ENCODE results near the gene IL11. TPM values are rescaled to one million over a fixed set of nuclear protein-coding genes. Genes with fewer than 3 reads are reported as not detected.

The IL11 gene
- polyA plus RNA-seq, 2 donors = 0.47 to 0.51 TPM

DNA sequence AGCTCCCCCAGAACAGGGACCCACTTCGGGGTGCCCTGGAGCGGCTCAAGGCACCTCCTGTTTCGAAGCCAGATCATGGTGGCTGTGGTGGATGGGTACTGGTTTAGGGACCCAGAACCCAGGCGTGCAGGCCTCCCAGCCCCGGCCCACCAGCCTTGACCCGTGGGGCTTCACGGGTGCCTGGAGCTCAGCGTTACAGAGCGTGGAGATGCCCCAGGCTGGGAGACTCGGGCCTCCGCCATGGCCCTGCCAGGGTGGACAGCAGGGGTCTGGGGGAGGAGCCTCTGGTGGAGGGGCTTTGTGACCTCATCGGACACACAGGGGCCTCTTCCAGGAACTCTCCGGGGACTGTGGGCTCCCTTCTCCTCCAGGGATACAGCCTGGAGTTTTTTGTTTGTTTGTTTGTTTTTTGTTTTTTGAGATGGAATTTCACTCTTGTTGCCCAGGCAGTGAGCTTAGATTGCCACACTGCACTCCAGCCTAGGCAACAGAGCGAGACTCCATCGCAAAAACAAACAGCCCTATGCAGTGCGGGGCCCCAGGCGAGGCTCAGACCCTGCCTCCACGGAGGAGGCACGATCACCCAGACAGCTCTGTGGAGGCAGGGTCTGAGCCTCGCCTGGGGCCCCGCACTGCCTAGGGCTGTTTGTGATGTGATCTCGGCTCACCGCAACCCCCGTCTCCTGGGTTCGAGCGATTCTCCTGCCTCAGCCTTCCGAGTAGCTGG, 7.1 kb downstream of the IL11 start, which contains the start of gene GARIN5B:
Gene GARIN5B (minus strand): TSS at position 271 of the 727 bp plus-strand sequence. CDS start 194 bp downstream, at position 77.
- Histone ChIP-seq H3K4me1 (ENCODE audit: control insufficient read depth in 2 of 2, insufficient read depth in 2 of 2, low read length in 1 of 2) (no peaks in the 10 kb centered on the region), H3K27me3 (ENCODE audit: control insufficient read depth in 1 of 2, insufficient read depth in 2 of 2, low read length in 2 of 2) (peaks cover 0 to 2% of the 10 kb centered on the region in 2 donors), H3K36me3 (ENCODE audit: control insufficient read depth in 2 of 2, insufficient read depth in 2 of 2, low read length in 1 of 2) (no peaks in the 10 kb centered on the region), H3K27ac (ENCODE audit: low read depth in 2 of 2, low read length in 1 of 2) (no peak within 1 kb of the TSS), H3K4me3 (ENCODE audit: low read depth in 1 of 2, low read length in 2 of 2) (no peak within 1 kb of the TSS), H3K9me3 (ENCODE audit: control insufficient read depth in 2 of 2, insufficient read depth in 1 of 2, low read depth in 1 of 2, low read length in 1 of 2) (no peaks in the 10 kb centered on the region)
- 83% methylated on average over 27 of the region's 27 CpGs for WGBS, 2 donors

- no peak overlapping the region for H3K27ac ChIP-seq (ENCODE audit: low read depth in 2 of 2, low read length in 1 of 2)
- H3K27me3 ChIP-seq (ENCODE audit: control insufficient read depth in 1 of 2, insufficient read depth in 2 of 2, low read length in 2 of 2) = peaks cover 0 to 2% of the 10 kb centered on the region in 2 donors
- H3K4me1 ChIP-seq (ENCODE audit: control insufficient read depth in 2 of 2, insufficient read depth in 2 of 2, low read length in 1 of 2) = no peaks in the 10 kb centered on the region
- 75 to 76% methylated on average over 29 to 38 of the region's 38 CpGs for WGBS, 2 donors
- H3K9me3 ChIP-seq (ENCODE audit: control insufficient read depth in 2 of 2, insufficient read depth in 1 of 2, low read depth in 1 of 2, low read length in 1 of 2) = no peaks in the 10 kb centered on the region
- no peak overlapping the region for H3K4me3 ChIP-seq (ENCODE audit: low read depth in 1 of 2, low read length in 2 of 2)
- no peaks in the 10 kb centered on the region for H3K36me3 ChIP-seq (ENCODE audit: control insufficient read depth in 2 of 2, insufficient read depth in 2 of 2, low read length in 1 of 2)
Measured at GRCh38 chr19:55362174-55362989, 7.9 kb downstream of the IL11 start.

DNA sequence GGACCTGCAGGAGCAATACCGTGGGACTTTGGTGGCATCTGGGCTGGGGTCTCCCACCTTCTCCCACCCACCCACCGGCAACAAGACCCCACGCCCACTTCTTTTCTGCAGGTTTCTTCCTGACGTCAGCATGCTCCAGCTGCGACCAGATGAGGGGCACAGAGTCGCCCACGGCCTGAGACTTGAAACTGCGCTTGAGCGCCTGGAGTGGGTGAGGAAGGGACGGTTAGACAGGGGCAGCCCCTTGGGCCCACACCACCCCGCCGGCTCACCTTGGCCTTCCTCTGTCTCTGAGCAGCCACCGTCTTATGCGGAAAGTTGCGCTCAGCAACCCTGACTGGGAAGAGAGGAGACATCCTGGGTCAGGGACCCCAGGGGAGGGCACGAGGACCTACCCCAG, 9.4 kb downstream of the IL11 start:
- peaks cover 0 to 2% of the 10 kb centered on the region in 2 donors for H3K27me3 ChIP-seq (ENCODE audit: control insufficient read depth in 1 of 2, insufficient read depth in 2 of 2, low read length in 2 of 2)
- WGBS, 2 donors = 89 to 95% methylated on average over 16 of the region's 16 CpGs

GRCh38 chr19:55358943-55359908, 11.0 kb downstream of the IL11 start:
- peaks cover 0 to 2% of the 10 kb centered on the region in 2 donors for H3K27me3 ChIP-seq (ENCODE audit: control insufficient read depth in 1 of 2, insufficient read depth in 2 of 2, low read length in 2 of 2)
- 67 to 71% methylated on average over 32 of the region's 32 CpGs for WGBS, 2 donors
- H3K9me3 ChIP-seq (ENCODE audit: control insufficient read depth in 2 of 2, insufficient read depth in 1 of 2, low read depth in 1 of 2, low read length in 1 of 2) = no peaks in the 10 kb centered on the region
- H3K4me1 ChIP-seq (ENCODE audit: control insufficient read depth in 2 of 2, insufficient read depth in 2 of 2, low read length in 1 of 2) = peaks cover 0 to 3% of the 10 kb centered on the region in 2 donors
- H3K27ac ChIP-seq (ENCODE audit: low read depth in 2 of 2, low read length in 1 of 2) = no peak overlapping the region
- no peak overlapping the region for H3K4me3 ChIP-seq (ENCODE audit: low read depth in 1 of 2, low read length in 2 of 2)
- no peaks in the 10 kb centered on the region for H3K36me3 ChIP-seq (ENCODE audit: control insufficient read depth in 2 of 2, insufficient read depth in 2 of 2, low read length in 1 of 2)

More for the DNA sequence above, 9.4 kb downstream of the IL11 start:
- Histone ChIP-seq H3K36me3 (ENCODE audit: control insufficient read depth in 2 of 2, insufficient read depth in 2 of 2, low read length in 1 of 2) (no peaks in the 10 kb centered on the region), H3K4me1 (ENCODE audit: control insufficient read depth in 2 of 2, insufficient read depth in 2 of 2, low read length in 1 of 2) (no peaks in the 10 kb centered on the region), H3K9me3 (ENCODE audit: control insufficient read depth in 2 of 2, insufficient read depth in 1 of 2, low read depth in 1 of 2, low read length in 1 of 2) (no peaks in the 10 kb centered on the region), H3K27ac (ENCODE audit: low read depth in 2 of 2, low read length in 1 of 2) (no peak overlapping the region), H3K4me3 (ENCODE audit: low read depth in 1 of 2, low read length in 2 of 2) (no peak overlapping the region)

DNA sequence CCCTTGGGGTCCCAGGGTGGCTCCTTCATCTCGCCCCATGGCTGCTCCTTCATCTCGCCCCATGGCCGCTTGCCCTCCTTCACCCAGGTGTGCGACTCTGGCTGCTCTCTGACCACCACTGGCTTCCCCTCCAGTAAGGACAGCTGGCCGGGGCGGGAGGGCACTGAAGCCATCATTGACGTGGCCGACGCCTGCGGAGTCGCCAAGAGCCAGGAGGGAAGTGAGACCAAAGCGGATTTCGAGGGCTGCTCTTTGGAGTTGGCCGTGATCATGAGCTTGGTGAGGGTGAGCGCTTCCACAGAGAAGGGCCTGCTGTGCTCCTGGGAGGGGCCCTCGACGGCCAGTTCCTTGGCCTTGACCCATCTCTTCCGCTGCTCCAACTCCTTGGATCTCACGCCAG, 11.8 kb downstream of the IL11 start:
- H3K4me1 ChIP-seq (ENCODE audit: control insufficient read depth in 2 of 2, insufficient read depth in 2 of 2, low read length in 1 of 2) = peaks cover 2 to 3% of the 10 kb centered on the region in 2 donors
- WGBS, 2 donors = 88% methylated on average over 19 of the region's 19 CpGs
- H3K27me3 ChIP-seq (ENCODE audit: control insufficient read depth in 1 of 2, insufficient read depth in 2 of 2, low read length in 2 of 2) = peaks cover 0 to 3% of the 10 kb centered on the region in 2 donors
- no peak overlapping the region for H3K4me3 ChIP-seq (ENCODE audit: low read depth in 1 of 2, low read length in 2 of 2)
- H3K36me3 ChIP-seq (ENCODE audit: control insufficient read depth in 2 of 2, insufficient read depth in 2 of 2, low read length in 1 of 2) = no peaks in the 10 kb centered on the region
- peaks cover 0 to 2% of the 10 kb centered on the region in 2 donors for H3K9me3 ChIP-seq (ENCODE audit: control insufficient read depth in 2 of 2, insufficient read depth in 1 of 2, low read depth in 1 of 2, low read length in 1 of 2)
- H3K27ac ChIP-seq (ENCODE audit: low read depth in 2 of 2, low read length in 1 of 2) = no peak overlapping the region

- 20% methylated on average over 12 to 13 of the region's 13 CpGs for WGBS, 2 donors
- peaks cover 0 to 5% of the 10 kb centered on the region in 2 donors for H3K9me3 ChIP-seq (ENCODE audit: control insufficient read depth in 2 of 2, insufficient read depth in 1 of 2, low read depth in 1 of 2, low read length in 1 of 2)
- no peak overlapping the region for H3K4me3 ChIP-seq (ENCODE audit: low read depth in 1 of 2, low read length in 2 of 2)
- H3K4me1 ChIP-seq (ENCODE audit: control insufficient read depth in 2 of 2, insufficient read depth in 2 of 2, low read length in 1 of 2) = peaks cover 3 to 11% of the 10 kb centered on the region in 2 donors
- H3K27ac ChIP-seq (ENCODE audit: low read depth in 2 of 2, low read length in 1 of 2) = peak overlapping the region in 1 of 2 donors; percentile 68
- no peaks in the 10 kb centered on the region for H3K36me3 ChIP-seq (ENCODE audit: control insufficient read depth in 2 of 2, insufficient read depth in 2 of 2, low read length in 1 of 2)
- peaks cover 0 to 15% of the 10 kb centered on the region in 2 donors for H3K27me3 ChIP-seq (ENCODE audit: control insufficient read depth in 1 of 2, insufficient read depth in 2 of 2, low read length in 2 of 2)
Measured at GRCh38 chr19:55355213-55355821, 14.9 kb downstream of the IL11 start.

DNA sequence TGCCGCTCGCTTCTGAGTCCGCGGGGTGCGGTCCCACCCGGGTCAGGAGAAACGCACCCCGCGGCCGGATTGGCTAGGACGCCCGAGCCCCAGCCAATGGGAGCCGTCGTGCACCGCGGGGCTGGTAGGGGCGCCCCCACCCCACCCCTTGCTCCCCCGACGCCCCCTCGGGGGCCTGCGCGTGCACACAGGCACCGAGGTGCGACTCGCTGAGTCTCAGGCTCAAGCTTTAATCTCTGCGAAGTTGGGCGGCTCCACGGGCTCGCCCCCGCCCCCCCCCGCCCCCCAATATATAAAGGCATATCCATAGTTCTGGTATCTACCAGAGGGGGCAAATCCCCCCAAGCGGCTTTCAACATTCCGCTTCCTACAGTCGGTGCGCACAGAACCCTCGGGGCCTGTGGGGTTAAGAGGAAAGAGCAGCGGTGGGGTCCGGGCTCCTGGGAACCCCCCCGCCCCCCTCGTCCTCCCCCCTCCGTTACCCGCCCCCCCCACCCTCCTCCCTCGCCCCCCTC, 15.5 kb downstream of the IL11 start, which contains the start of gene COX6B2:
Gene COX6B2 (minus strand): TSS at position 22 of the 515 bp plus-strand sequence. CDS start 198 bp downstream, outside the sequence.
- Histone ChIP-seq H3K4me3 (ENCODE audit: low read depth in 1 of 2, low read length in 2 of 2) (peak within 1 kb of the TSS; percentile 35 to 46), H3K27ac (ENCODE audit: low read depth in 2 of 2, low read length in 1 of 2) (peak within 1 kb of the TSS in 1 of 2 donors; percentile 68), H3K4me1 (ENCODE audit: control insufficient read depth in 2 of 2, insufficient read depth in 2 of 2, low read length in 1 of 2) (peaks cover 3 to 11% of the 10 kb centered on the region in 2 donors), H3K36me3 (ENCODE audit: control insufficient read depth in 2 of 2, insufficient read depth in 2 of 2, low read length in 1 of 2) (no peaks in the 10 kb centered on the region), H3K27me3 (ENCODE audit: control insufficient read depth in 1 of 2, insufficient read depth in 2 of 2, low read length in 2 of 2) (peaks cover 0 to 15% of the 10 kb centered on the region in 2 donors), H3K9me3 (ENCODE audit: control insufficient read depth in 2 of 2, insufficient read depth in 1 of 2, low read depth in 1 of 2, low read length in 1 of 2) (peaks cover 0 to 5% of the 10 kb centered on the region in 2 donors)
- 2 to 3% methylated on average over 38 to 40 of the region's 43 CpGs for WGBS, 2 donors

GRCh38 chr19:55353803-55354697, 16.2 kb downstream of the IL11 start:
- H3K27me3 ChIP-seq (ENCODE audit: control insufficient read depth in 1 of 2, insufficient read depth in 2 of 2, low read length in 2 of 2) = peaks cover 0 to 13% of the 10 kb centered on the region in 2 donors
- no peaks in the 10 kb centered on the region for H3K36me3 ChIP-seq (ENCODE audit: control insufficient read depth in 2 of 2, insufficient read depth in 2 of 2, low read length in 1 of 2)
- no peak overlapping the region for H3K27ac ChIP-seq (ENCODE audit: low read depth in 2 of 2, low read length in 1 of 2)
- H3K9me3 ChIP-seq (ENCODE audit: control insufficient read depth in 2 of 2, insufficient read depth in 1 of 2, low read depth in 1 of 2, low read length in 1 of 2) = peaks cover 0 to 5% of the 10 kb centered on the region in 2 donors
- H3K4me3 ChIP-seq (ENCODE audit: low read depth in 1 of 2, low read length in 2 of 2) = peak overlapping the region; percentile 35 to 46
- H3K4me1 ChIP-seq (ENCODE audit: control insufficient read depth in 2 of 2, insufficient read depth in 2 of 2, low read length in 1 of 2) = peaks cover 3 to 11% of the 10 kb centered on the region in 2 donors
- 1 to 2% methylated on average over 62 to 72 of the region's 72 CpGs for WGBS, 2 donors
